Left ventricle myocardium inferior (tissue), 1 donor: ENCODE results near the gene MBD3L5. TPM values are rescaled to one million over a fixed set of nuclear protein-coding genes. Genes with fewer than 3 reads are reported as not detected.

ENCODE experiments used
- DNase-seq: peaks from one replicate; pipeline ENCODE4 v3.0.0-alpha.2; 2020
- H3K27ac ChIP-seq: fragments of 200-600 bp; replicated peaks from 2 replicates; pipeline ENCODE4 v1.8.0; 2021
- H3K27me3 ChIP-seq: fragments of 200-600 bp; 2 replicates; pipeline ENCODE4 v1.8.0; 2021; ENCODE audit warnings: low read depth
- H3K36me3 ChIP-seq: fragments of 200-600 bp; 2 replicates; pipeline ENCODE4 v1.8.0; 2021
- H3K4me1 ChIP-seq: fragments of 200-600 bp; 2 replicates; pipeline ENCODE4 v1.8.0; 2021
- H3K4me3 ChIP-seq: fragments of 200-600 bp; 2 replicates; pipeline ENCODE4 v1.8.0; 2021; ENCODE audit warnings: mild to moderate bottlenecking, moderate library complexity
- H3K9me3 ChIP-seq: fragments of 200-600 bp; replicated peaks from 2 replicates; pipeline ENCODE4 v1.8.0; 2021
- intact Hi-C: fragments of 100-400 bp; cut with micrococcal nuclease; formaldehyde crosslinking; loops from one replicate; pipeline ENCODE4 v1.11.0; 2022
- total RNA-seq: library from RNA; stranded (reverse); fragmentation: NEBNext Ultra II Directional; extraction: Animal tissue kit (Norgen Biotek cat#: 25700); gene quantifications from one replicate; pipeline ENCODE4 v1.2.1, GENCODE V29; 2021
- TF ChIP-seq, protein P1 (sequence below): fragments of 200-600 bp; IDR thresholded peaks from 2 replicates; pipeline ENCODE4 v1.8.0; 2021; ENCODE audit warnings: antibody characterized with exemption, mild to moderate bottlenecking, borderline replicate concordance
- donor health status: DM: no; HTN: yes; CAD: no; lungs with severe emphysema.

Gene MBD3L5
- total RNA-seq, 1 donor from 2014 or later: not detected

DNA sequence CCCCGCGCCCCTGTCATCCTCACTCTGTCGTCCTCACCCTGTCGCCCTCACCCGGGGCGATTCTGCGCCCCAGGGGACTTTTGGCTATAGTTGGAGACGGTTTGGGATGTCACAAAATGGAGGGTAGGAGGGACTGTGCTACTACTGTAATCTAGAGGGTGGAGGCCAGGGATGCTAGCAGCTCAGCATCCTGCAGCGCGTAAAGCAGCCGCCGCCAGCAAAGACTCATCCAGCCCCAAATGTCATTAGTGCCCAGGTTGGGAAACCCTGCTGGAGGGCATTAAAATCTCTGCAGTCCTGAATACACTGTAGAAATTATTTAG is 39.5 kb downstream of the MBD3L5 start:
- Histone ChIP-seq H3K27me3 (no peaks in the 10 kb centered on the region), H3K9me3 (peaks cover 7% of the 10 kb centered on the region), H3K4me3 (peak overlapping the region; percentile 96), H3K27ac (peak overlapping the region; percentile 92), H3K4me1 (peaks cover 16% of the 10 kb centered on the region), H3K36me3 (peaks cover 43% of the 10 kb centered on the region)
- intact Hi-C loops: no loop called here
- TF ChIP-seq, protein P1, sequence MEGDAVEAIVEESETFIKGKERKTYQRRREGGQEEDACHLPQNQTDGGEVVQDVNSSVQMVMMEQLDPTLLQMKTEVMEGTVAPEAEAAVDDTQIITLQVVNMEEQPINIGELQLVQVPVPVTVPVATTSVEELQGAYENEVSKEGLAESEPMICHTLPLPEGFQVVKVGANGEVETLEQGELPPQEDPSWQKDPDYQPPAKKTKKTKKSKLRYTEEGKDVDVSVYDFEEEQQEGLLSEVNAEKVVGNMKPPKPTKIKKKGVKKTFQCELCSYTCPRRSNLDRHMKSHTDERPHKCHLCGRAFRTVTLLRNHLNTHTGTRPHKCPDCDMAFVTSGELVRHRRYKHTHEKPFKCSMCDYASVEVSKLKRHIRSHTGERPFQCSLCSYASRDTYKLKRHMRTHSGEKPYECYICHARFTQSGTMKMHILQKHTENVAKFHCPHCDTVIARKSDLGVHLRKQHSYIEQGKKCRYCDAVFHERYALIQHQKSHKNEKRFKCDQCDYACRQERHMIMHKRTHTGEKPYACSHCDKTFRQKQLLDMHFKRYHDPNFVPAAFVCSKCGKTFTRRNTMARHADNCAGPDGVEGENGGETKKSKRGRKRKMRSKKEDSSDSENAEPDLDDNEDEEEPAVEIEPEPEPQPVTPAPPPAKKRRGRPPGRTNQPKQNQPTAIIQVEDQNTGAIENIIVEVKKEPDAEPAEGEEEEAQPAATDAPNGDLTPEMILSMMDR: no peak
- no peak for DNase-seq

DNA sequence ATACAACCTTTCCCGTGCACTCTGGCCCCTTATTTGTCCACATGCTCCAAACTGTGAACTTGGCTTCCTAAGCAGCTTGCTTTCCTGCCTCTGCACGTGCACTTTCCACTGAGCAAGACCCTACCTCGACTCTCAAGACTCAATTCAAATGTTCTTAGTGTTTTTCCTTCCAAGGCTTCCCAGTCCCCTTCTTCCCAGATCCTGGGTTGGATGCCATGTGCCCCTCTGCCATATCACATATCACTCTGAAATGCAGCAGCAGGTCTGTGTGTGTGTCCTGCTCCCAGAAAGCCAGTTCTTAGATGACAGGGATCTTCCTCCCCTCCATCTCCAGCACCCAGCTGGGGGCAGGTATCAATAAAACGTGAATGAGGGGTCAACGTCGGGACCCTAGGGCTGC is 42.2 kb downstream of the MBD3L5 start:
- H3K4me3 ChIP-seq: no peak overlapping the region
- peaks cover 69% of the 10 kb centered on the region for H3K36me3 ChIP-seq
- no peak overlapping the region for H3K27ac ChIP-seq
- no peak for DNase-seq
- H3K27me3 ChIP-seq: no peaks in the 10 kb centered on the region
- intact Hi-C loops: no loop called here
- TF ChIP-seq, protein P1: no peak
- peaks cover 16% of the 10 kb centered on the region for H3K4me1 ChIP-seq
- peaks cover 26% of the 10 kb centered on the region for H3K9me3 ChIP-seq

DNA sequence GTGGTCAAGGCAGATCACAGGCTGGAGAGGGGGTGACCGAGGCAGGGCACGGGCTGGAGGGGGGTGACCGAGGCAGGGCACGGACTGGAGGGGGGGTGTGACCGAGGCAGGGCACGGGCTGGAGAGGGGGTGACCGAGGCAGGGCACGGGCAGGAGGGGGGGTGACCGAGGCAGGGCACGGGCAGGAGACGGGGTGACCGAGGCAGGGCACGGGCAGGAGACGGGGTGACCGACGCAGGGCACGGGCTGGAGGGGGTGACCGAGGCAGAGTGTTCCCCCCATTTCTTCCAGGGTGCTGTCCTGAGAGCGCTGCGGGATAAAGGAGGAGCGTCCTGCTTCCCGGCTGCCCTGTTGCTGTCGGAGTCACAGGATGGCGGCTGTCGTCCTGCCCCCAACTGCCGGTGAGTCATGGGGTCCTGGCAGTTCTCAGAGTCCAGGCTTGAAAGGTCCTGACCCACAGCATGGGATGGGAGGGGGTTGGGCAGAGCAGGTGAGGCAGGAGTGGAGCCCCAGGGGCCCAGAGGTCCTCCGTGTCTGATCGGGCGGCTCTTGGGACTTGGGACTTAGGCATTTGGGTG is 44.4 kb downstream of the MBD3L5 start:
- Histone ChIP-seq H3K27me3 (no peaks in the 10 kb centered on the region), H3K36me3 (peaks cover 92% of the 10 kb centered on the region), H3K27ac (no peak overlapping the region), H3K4me3 (no peak overlapping the region), H3K4me1 (peaks cover 11% of the 10 kb centered on the region), H3K9me3 (peaks cover 48% of the 10 kb centered on the region)
- TF ChIP-seq, protein P1: no peak
- intact Hi-C loops: no loop called here
- no peak for DNase-seq

DNA sequence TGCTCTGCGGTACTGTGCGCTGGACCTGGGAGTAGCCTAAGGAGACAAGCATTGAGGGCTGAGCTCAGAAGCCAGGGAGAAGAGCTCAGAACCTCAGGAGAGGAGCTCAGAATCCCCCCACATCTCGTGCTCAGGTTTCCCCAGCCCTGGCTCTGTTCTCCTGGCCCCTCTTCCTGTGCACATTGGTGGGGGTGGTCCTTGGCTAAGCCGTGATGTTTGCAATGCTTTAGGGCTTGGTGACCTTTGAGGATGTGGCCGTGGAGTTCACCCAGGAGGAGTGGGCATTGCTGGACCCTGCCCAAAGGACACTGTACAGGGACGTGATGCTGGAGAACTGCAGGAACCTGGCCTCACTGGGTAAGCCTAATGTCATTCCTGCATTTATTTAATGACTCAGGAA is 45.8 kb downstream of the MBD3L5 start:
- H3K9me3 ChIP-seq: peaks cover 62% of the 10 kb centered on the region
- TF ChIP-seq, protein P1: no peak
- H3K4me3 ChIP-seq: no peak overlapping the region
- H3K4me1 ChIP-seq: no peaks in the 10 kb centered on the region
- H3K27ac ChIP-seq: no peak overlapping the region
- no peaks in the 10 kb centered on the region for H3K27me3 ChIP-seq
- no peak for DNase-seq
- intact Hi-C loops: no loop called here
- peaks cover 99% of the 10 kb centered on the region for H3K36me3 ChIP-seq

DNA sequence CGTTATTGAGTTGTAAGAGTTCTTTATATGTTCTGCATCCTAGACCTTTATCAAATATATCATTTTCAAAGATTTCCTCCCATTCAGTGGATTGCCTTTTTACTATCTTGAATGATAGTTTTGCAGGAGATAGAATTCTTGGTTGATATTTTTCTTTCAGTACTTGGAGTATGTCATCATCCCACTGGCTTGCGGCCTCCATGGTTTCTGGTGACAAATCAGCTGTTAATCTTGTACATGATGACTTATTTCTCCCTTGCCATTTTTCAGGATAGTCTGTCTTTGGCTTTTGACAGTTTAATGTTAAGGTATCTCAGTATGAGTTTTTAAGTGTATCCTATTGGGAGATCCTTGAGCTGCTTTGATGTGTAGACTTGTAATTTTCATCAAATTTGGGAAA is 47.6 kb downstream of the MBD3L5 start:
- no peak for DNase-seq
- H3K4me1 ChIP-seq: no peaks in the 10 kb centered on the region
- H3K9me3 ChIP-seq: peaks cover 80% of the 10 kb centered on the region
- TF ChIP-seq, protein P1: no peak
- intact Hi-C loops: no loop called here
- H3K4me3 ChIP-seq: no peak overlapping the region
- H3K27ac ChIP-seq: no peak overlapping the region
- H3K36me3 ChIP-seq: peaks cover 99% of the 10 kb centered on the region
- no peaks in the 10 kb centered on the region for H3K27me3 ChIP-seq

Other genes starting within 250 kb of the MBD3L5 start
- not detected for gene ADGRE1, start 143.0 kb upstream of the MBD3L5 start, total RNA-seq
- not detected for gene MBD3L2B, start 9.1 kb upstream of the MBD3L5 start, total RNA-seq
- gene MBD3L4, start 9.6 kb downstream of the MBD3L5 start, total RNA-seq: not detected
- not detected for gene MBD3L2, start 18.7 kb downstream of the MBD3L5 start, total RNA-seq
- gene MBD3L3, start 28.1 kb downstream of the MBD3L5 start, total RNA-seq: not detected
- gene ZNF557, start 39.1 kb downstream of the MBD3L5 start, total RNA-seq: 3.5 TPM